Measurements from ENCODE around the gene GAMT. TPM values are rescaled to one million over a fixed set of nuclear protein-coding genes. Genes with fewer than 3 reads are reported as not detected.

GAMT gene
- total RNA-seq, 1 donor from 2014 or later: 56.4 TPM

GRCh38 chr19:1417681-1418495, 16.5 kb upstream of the GAMT start:
- Histone ChIP-seq H3K27me3 (no peaks in the 10 kb centered on the region), H3K36me3 (peaks cover 46% of the 10 kb centered on the region in 2 donors), H3K4me1 (peaks cover 12 to 21% of the 10 kb centered on the region in 2 donors), H3K4me3 (no peak overlapping the region), H3K9me3 (no peaks in the 10 kb centered on the region), H3K27ac (no peak overlapping the region)
- no peak for DNase-seq (ENCODE audit: low spot score in 2 of 2)
- intact Hi-C loops (cut with DNase I): no loop called here
- TF ChIP-seq, protein P1, sequence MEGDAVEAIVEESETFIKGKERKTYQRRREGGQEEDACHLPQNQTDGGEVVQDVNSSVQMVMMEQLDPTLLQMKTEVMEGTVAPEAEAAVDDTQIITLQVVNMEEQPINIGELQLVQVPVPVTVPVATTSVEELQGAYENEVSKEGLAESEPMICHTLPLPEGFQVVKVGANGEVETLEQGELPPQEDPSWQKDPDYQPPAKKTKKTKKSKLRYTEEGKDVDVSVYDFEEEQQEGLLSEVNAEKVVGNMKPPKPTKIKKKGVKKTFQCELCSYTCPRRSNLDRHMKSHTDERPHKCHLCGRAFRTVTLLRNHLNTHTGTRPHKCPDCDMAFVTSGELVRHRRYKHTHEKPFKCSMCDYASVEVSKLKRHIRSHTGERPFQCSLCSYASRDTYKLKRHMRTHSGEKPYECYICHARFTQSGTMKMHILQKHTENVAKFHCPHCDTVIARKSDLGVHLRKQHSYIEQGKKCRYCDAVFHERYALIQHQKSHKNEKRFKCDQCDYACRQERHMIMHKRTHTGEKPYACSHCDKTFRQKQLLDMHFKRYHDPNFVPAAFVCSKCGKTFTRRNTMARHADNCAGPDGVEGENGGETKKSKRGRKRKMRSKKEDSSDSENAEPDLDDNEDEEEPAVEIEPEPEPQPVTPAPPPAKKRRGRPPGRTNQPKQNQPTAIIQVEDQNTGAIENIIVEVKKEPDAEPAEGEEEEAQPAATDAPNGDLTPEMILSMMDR (IDR thresholded peaks at IDR 0.05): no peak

DNA sequence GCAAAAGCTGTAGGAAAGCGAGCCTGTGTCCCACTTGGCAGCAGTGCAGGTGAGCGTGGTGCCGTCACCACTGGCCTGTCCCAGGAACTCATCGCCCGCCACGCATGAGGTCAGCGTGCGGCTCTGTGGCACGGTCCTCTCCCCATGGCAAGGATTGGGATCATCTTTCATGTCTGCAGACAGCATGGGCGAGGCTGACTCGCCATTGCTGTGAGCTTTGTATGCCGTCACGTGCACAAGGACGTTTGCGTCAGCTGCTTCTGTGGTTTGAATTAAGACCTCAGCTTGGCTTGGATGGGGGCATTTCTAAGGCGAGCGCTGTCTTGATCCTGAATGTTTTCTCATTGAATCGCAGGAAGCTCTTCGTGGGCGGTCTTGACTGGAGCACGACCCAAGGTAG, 15.8 kb upstream of the GAMT start:
- Histone ChIP-seq H3K36me3 (peaks cover 39% of the 10 kb centered on the region in 2 donors), H3K27me3 (no peaks in the 10 kb centered on the region), H3K4me3 (no peak overlapping the region), H3K27ac (peak overlapping the region in 1 of 2 donors; percentile 87), H3K4me1 (peaks cover 12 to 23% of the 10 kb centered on the region in 2 donors), H3K9me3 (no peaks in the 10 kb centered on the region)
- DNase-seq (ENCODE audit: low spot score in 2 of 2): no peak
- intact Hi-C loops (cut with DNase I): no loop called here
- TF ChIP-seq, protein P1 (IDR thresholded peaks at IDR 0.05): no peak

DNA sequence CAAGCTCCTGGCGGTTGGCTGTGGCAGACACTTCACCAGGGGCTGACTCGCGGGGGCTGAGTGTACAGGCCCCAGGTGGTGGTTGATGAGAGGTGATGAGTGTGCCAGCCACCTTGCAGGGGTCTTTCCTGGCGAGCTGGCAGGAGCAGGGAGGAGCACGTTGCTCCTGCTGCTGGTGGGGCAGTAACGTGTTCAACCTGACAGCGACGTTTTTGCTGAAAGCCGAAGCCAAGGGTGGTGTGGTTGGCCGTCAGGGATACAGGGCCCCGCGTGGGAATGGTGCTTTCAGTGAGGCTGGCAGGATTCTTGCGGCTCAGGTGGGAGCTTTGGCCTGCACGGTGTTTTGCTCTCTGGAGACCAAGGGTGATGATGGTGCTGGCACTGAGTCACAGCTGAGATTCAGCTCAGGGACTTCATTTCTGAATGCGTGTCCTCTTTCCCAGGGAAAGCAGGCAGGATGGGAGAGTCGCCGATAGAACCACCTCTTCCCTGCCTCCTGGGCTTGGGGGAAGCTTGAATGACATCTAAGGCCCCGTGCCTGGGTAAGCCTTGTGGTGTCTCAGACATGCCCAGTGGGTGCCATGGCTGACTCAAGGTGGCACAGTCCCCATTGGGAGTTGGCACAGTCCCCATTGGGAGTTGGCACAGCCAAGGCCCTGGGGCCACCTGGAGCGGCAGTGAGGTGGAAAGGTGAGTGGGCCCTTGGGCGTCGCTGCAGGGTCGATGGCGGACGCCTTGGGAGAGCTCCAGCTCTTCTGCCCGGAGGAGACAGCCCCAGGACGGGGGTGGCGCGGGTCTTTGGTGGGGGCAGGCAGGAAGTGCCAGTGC, 14.9 kb upstream of the GAMT start:
- intact Hi-C loops (cut with DNase I): no loop called here
- Histone ChIP-seq H3K9me3 (no peaks in the 10 kb centered on the region), H3K36me3 (peaks cover 30% of the 10 kb centered on the region in 2 donors), H3K4me1 (peaks cover 17 to 30% of the 10 kb centered on the region in 2 donors), H3K27me3 (no peaks in the 10 kb centered on the region), H3K27ac (peak overlapping the region; percentile 77 to 87), H3K4me3 (peak overlapping the region in 1 of 2 donors; percentile 39)
- TF ChIP-seq, protein P1 (IDR thresholded peaks at IDR 0.05): no peak
- no peak for DNase-seq (ENCODE audit: low spot score in 2 of 2)

GRCh38 chr19:1412995-1413800, 11.9 kb upstream of the GAMT start:
- no peak for DNase-seq (ENCODE audit: low spot score in 2 of 2)
- Histone ChIP-seq H3K9me3 (no peaks in the 10 kb centered on the region), H3K4me3 (no peak overlapping the region), H3K27me3 (no peaks in the 10 kb centered on the region), H3K36me3 (peaks cover 4 to 9% of the 10 kb centered on the region in 2 donors), H3K4me1 (peaks cover 43 to 54% of the 10 kb centered on the region in 2 donors), H3K27ac (no peak overlapping the region)
- intact Hi-C loops (cut with DNase I): no loop called here
- TF ChIP-seq, protein P1 (IDR thresholded peaks at IDR 0.05): no peak

DNA sequence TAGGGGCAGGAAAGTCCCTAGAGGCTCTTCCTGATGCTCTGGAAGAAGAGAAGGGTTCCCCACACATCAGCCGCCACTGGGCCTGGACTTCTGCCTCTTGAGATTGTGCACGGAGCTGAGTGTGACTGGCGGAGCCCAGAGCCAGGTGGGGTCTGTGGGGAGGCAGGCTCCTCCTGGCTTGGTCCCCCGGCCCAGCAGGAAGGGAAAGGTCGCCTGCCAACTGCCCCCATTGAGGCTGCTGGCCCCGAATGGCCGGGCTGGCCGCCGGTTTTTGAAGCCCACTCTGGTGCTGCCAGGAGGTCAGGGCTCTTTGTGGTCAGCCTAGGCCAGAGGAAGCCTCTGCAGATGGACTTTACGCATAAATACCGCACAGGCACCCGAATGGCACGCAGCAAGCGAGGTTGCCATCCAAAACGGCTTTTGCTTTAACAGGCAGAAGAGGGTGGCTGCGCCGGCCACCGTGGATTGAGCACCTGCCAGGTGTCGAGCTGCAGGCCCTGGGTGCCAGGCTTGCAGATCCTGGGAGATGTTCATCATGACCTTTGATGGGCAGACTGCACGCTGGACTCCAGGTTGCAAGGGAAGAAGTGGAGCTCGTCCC, 11.1 kb upstream of the GAMT start:
- H3K36me3 ChIP-seq: peaks cover 0 to 4% of the 10 kb centered on the region in 2 donors
- intact Hi-C loops (cut with DNase I): no loop called here
- no peak for DNase-seq (ENCODE audit: low spot score in 2 of 2)
- no peak overlapping the region for H3K4me3 ChIP-seq
- no peaks in the 10 kb centered on the region for H3K27me3 ChIP-seq
- no peaks in the 10 kb centered on the region for H3K9me3 ChIP-seq
- peaks cover 43 to 54% of the 10 kb centered on the region in 2 donors for H3K4me1 ChIP-seq
- H3K27ac ChIP-seq: peak overlapping the region; percentile 21 to 34
- TF ChIP-seq, protein P1 (IDR thresholded peaks at IDR 0.05): no peak
